HUES64 (cell line): ENCODE data around the gene POLR3C.
"Not testable (repeated sequence)": the region's sequence is repeated elsewhere in the genome, so short reads cannot be mapped to it uniquely, and the experiment has no call there.

Experiments
- H3K27ac ChIP-seq: 2 replicates; pipeline ENCODE4 v1.7.0; 2013; ENCODE audit warnings: low read depth, low read length, inconsistent platforms
- H3K27me3 ChIP-seq: 2 replicates; pipeline ENCODE4 v1.6.1; 2013; ENCODE audit warnings: mild to moderate bottlenecking, low read length; ENCODE audit not compliant: insufficient read depth
- H3K36me3 ChIP-seq: 2 replicates; pipeline ENCODE4 v1.6.1; 2013; ENCODE audit warnings: mild to moderate bottlenecking, low read length; ENCODE audit not compliant: insufficient read depth
- H3K4me1 ChIP-seq: 2 replicates; pipeline ENCODE4 v1.6.1; 2013; ENCODE audit warnings: mild to moderate bottlenecking, low read length, moderate library complexity; ENCODE audit not compliant: insufficient read depth
- H3K4me3 ChIP-seq: 2 replicates; pipeline ENCODE4 v1.5.1; 2013; ENCODE audit warnings: mild to moderate bottlenecking, low read length, moderate library complexity
- H3K9ac ChIP-seq: 2 replicates; pipeline ENCODE4 v1.6.1; 2013; ENCODE audit warnings: mild to moderate bottlenecking, low read depth, low read length
- H3K9me3 ChIP-seq: 2 replicates; pipeline ENCODE4 v1.6.1; 2013; ENCODE audit warnings: low read depth, low read length; ENCODE audit not compliant: insufficient read depth
- WGBS: fragments of 150-250, 120-280 bp; methylation state at CpG from one replicate; pipeline ENCODE4 v1.1.7; 2013; ENCODE audit warnings: missing lambda C conversion rate; 5-methylcytosine and 5-hydroxymethylcytosine counted together

The POLR3C gene

DNA sequence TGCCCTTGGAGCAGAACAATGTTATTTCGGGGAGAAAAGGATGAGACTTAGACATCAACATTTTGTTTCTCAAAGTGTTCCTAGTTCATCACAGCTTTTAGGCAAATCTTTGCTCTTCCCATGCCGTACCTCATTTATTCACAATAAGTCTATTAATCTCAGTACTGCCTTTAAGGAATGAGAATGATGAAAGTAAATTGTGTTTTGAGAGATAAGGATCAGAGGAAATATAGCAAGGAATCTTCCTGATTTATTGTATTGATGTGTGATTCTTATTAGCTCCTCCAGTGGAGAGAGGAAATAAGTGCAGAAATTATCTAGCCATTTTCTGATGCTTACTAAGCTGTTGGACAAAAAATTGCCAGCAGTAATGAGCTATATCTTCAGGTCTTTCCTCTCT lies 2.0 kb downstream of the POLR3C start:
- H3K36me3 ChIP-seq = peaks cover 52% of the 10 kb centered on the region
- H3K9me3 ChIP-seq = no peaks in the 10 kb centered on the region
- no peak overlapping the region for H3K4me3 ChIP-seq
- H3K4me1 ChIP-seq = no peaks in the 10 kb centered on the region
- H3K27ac ChIP-seq = no peak overlapping the region
- H3K9ac ChIP-seq = no peak overlapping the region
- WGBS = 96% methylated on average over 2 of the region's 2 CpGs
- no peaks in the 10 kb centered on the region for H3K27me3 ChIP-seq

DNA sequence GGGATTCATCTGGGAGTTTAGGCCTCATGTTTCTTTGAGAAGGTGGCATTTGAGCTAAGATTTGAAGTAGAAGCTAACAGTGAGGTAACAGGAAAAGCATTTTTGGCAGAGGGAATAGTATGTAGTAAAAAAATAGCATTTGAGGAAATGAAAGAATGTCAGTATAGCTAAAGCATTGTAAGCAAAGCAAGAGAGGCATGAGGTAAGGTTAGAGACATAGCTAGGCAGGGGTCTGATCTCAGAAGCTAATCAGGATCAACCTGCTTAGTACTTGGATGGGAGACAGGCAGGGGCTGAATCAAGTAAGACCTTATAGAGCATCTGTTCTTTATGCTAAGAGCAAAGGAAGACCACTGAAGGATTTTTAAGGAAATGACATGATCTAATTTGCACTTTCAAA lies 4.0 kb downstream of the POLR3C start:
- no peaks in the 10 kb centered on the region for H3K9me3 ChIP-seq
- no peak overlapping the region for H3K4me3 ChIP-seq
- H3K4me1 ChIP-seq = no peaks in the 10 kb centered on the region
- H3K27me3 ChIP-seq = no peaks in the 10 kb centered on the region
- H3K36me3 ChIP-seq = peaks cover 69% of the 10 kb centered on the region
- H3K27ac ChIP-seq = no peak overlapping the region
- no peak overlapping the region for H3K9ac ChIP-seq

DNA sequence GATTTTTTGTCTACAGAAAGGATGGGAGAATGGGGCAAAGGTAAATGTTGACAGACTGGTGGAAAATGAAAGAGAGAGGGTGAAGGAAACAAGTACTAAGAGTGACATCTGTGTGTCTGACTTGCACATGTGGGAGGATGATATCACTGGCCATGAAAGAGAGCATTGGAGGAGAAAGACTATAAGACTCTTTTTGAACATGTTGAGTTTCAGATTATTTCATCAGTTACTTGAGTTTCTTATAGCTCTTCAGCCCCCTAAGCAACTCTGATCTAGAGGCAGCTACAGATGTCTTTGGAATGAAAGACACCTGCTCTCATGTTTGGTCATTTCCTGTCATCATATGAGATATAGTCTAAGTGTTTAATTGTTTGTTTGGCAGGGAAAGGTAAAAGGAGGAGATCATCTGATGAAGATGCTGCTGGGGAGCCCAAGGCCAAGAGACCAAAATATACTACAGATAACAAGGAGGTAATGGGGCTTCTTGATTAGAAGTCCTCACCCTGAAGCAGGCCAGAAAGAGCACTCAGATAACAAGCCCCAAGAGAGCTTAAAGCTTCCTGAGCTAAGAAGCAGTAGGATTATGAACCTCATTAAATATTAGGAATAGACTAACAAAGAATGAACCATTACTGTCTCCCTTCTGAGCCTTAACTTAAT lies 4.5 kb downstream of the POLR3C start:
- H3K9me3 ChIP-seq = no peaks in the 10 kb centered on the region
- H3K4me3 ChIP-seq = no peak overlapping the region
- no peaks in the 10 kb centered on the region for H3K27me3 ChIP-seq
- H3K4me1 ChIP-seq = no peaks in the 10 kb centered on the region
- H3K27ac ChIP-seq = no peak overlapping the region
- peaks cover 74% of the 10 kb centered on the region for H3K36me3 ChIP-seq
- no peak overlapping the region for H3K9ac ChIP-seq

- H3K4me3 ChIP-seq, H3K4me1 ChIP-seq, H3K9me3 ChIP-seq, H3K27me3 ChIP-seq, H3K9ac ChIP-seq, H3K27ac ChIP-seq: not testable (repeated sequence)
- H3K36me3 ChIP-seq = peaks cover 95% of the 10 kb centered on the region
- 100% methylated on average over 2 of the region's 2 CpGs for WGBS
Observed at GRCh38 chr1:145830810-145831209, 6.8 kb downstream of the POLR3C start.

GRCh38 chr1:145837656-145838055 lies 13.7 kb downstream of the POLR3C start:
- H3K4me3 ChIP-seq = no peak overlapping the region
- 100% methylated on average over 1 of the region's 1 CpG for WGBS
- no peak overlapping the region for H3K9ac ChIP-seq
- H3K27me3 ChIP-seq = no peaks in the 10 kb centered on the region
- peaks cover 99% of the 10 kb centered on the region for H3K36me3 ChIP-seq
- no peaks in the 10 kb centered on the region for H3K4me1 ChIP-seq
- no peak overlapping the region for H3K27ac ChIP-seq
- no peaks in the 10 kb centered on the region for H3K9me3 ChIP-seq

DNA sequence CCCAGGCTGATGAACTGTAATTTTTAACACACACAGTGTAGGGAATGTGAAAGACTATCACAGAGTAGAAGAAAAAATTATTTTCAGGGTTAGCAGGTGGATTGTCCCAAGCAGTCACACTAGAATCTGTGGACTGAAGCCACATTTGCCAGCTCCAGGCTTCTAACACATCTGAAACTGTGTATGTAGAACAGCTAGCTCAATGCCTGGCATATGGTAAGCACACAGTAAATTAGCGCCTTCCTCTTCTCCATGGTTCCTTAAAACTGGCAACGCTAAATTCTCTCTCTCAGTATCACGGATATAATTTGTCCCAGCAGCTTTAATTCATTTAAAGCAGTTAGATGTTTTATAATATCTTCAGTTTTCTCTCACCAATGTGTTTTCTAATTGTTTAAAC lies 19.0 kb downstream of the POLR3C start:
- Histone ChIP-seq H3K27ac (no peak overlapping the region), H3K36me3 (peaks cover 60% of the 10 kb centered on the region)
- 98% methylated on average over 3 of the region's 3 CpGs for WGBS

GRCh38 chr1:145845144-145845513 lies 21.1 kb downstream of the POLR3C start:
- H3K36me3 ChIP-seq = peaks cover 59% of the 10 kb centered on the region
- no peaks in the 10 kb centered on the region for H3K4me1 ChIP-seq
- no peak overlapping the region for H3K27ac ChIP-seq
- no peaks in the 10 kb centered on the region for H3K27me3 ChIP-seq
- peak overlapping the region; percentile 70 for H3K4me3 ChIP-seq
- no peak overlapping the region for H3K9ac ChIP-seq
- no peaks in the 10 kb centered on the region for H3K9me3 ChIP-seq
- WGBS = 36% methylated on average over 4 of the region's 4 CpGs

More for the DNA sequence above, 19.0 kb downstream of the POLR3C start:
- Histone ChIP-seq H3K9me3 (no peaks in the 10 kb centered on the region), H3K4me3 (no peak overlapping the region), H3K9ac (no peak overlapping the region), H3K4me1 (no peaks in the 10 kb centered on the region), H3K27me3 (no peaks in the 10 kb centered on the region)

- peak within 1 kb of the TSS; percentile 70 for H3K4me3 ChIP-seq
- no peaks in the 10 kb centered on the region for H3K9me3 ChIP-seq
- peak within 1 kb of the TSS; percentile 32; the same call in 1 of the 2 replicates for H3K27ac ChIP-seq
- 2% methylated on average over 50 of the region's 50 CpGs for WGBS
- peaks cover 60% of the 10 kb centered on the region for H3K36me3 ChIP-seq
- H3K9ac ChIP-seq = peak within 1 kb of the TSS; percentile 75
- no peaks in the 10 kb centered on the region for H3K4me1 ChIP-seq
- H3K27me3 ChIP-seq = no peaks in the 10 kb centered on the region
Observed at GRCh38 chr1:145845514-145846161, 21.6 kb downstream of the POLR3C start, which contains the start of gene NUDT17. Gene NUDT17 (plus strand): TSS chr1:145845630. CDS start chr1:145845641, 11 bp downstream.

DNA sequence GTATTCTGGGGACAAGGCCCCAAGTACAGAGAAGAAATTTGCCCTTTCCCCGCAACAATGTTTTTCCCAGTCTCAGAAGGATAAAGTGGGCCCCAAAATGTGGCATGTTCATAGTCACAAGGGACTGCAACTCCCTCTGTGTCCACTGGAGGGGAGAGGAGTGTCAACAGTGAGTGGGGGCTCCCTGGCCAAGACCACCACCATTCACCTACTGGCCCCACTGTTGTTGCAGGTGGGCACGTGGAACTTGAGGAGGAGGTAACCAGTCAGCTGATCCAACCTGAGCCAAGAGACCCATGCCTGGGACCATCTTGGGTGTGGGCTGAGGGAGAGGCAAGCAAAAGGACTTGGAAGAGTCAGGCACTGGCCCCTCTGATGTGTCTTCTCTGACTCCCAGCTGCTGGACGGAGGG lies 22.2 kb downstream of the POLR3C start:
- peak overlapping the region; percentile 75; the same call in 1 of the 2 replicates for H3K9ac ChIP-seq
- 79% methylated on average over 3 of the region's 3 CpGs for WGBS
- no peaks in the 10 kb centered on the region for H3K27me3 ChIP-seq
- H3K36me3 ChIP-seq = peaks cover 60% of the 10 kb centered on the region
- no peaks in the 10 kb centered on the region for H3K4me1 ChIP-seq
- peak overlapping the region; percentile 70 for H3K4me3 ChIP-seq
- H3K27ac ChIP-seq = no peak overlapping the region
- H3K9me3 ChIP-seq = no peaks in the 10 kb centered on the region

DNA sequence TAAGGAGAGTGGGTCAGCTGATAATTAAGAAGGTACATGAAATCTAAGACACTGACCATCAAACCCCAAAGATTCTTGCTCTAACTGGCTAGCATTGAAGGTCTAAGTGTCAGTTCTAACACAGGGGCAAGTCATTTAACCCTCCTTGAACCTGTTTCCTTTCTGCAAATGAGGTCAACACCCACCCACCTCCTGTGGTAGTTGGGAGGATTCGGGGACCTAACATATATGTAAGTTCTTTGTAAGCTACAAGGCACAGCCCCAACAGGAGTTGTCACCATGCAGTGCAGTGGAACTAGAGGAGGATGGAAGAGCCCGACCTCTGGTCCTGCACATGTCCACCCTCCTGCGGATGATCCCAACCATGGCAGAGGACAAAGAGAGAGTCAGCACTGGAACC lies 23.8 kb downstream of the POLR3C start:
- H3K27ac ChIP-seq = no peak overlapping the region
- no peaks in the 10 kb centered on the region for H3K27me3 ChIP-seq
- 98% methylated on average over 3 of the region's 3 CpGs for WGBS

GRCh38 chr1:145849356-145850160 lies 25.6 kb downstream of the POLR3C start:
- no peak overlapping the region for H3K9ac ChIP-seq
- no peaks in the 10 kb centered on the region for H3K9me3 ChIP-seq
- H3K4me1 ChIP-seq = no peaks in the 10 kb centered on the region
- H3K27ac ChIP-seq = no peak overlapping the region
- 90% methylated on average over 15 of the region's 15 CpGs for WGBS
- H3K36me3 ChIP-seq = peaks cover 62% of the 10 kb centered on the region
- H3K4me3 ChIP-seq = no peak overlapping the region
- no peaks in the 10 kb centered on the region for H3K27me3 ChIP-seq

More for the DNA sequence above, 23.8 kb downstream of the POLR3C start:
- Histone ChIP-seq H3K36me3 (peaks cover 58% of the 10 kb centered on the region), H3K9ac (no peak overlapping the region), H3K4me1 (no peaks in the 10 kb centered on the region), H3K9me3 (no peaks in the 10 kb centered on the region), H3K4me3 (no peak overlapping the region)
